Gastroesophageal sphincter (tissue), 2 donors: ENCODE data around the gene SYNGR4.
A peak's percentile ranks its signal among the peaks of the same experiment; 100 is the strongest.

Experiments used
- POLR2A ChIP-seq, 2 donors: fragments of 450-650 bp; IDR thresholded peaks; one replicate each; pipeline ENCODE4 v1.6.1; 2017; ENCODE audit warnings: antibody characterized with exemption in 2 of 2, mild to moderate bottlenecking in 2 of 2, moderate library complexity in 1 of 2
- POLR2AphosphoS5 ChIP-seq: sonication (generic); formaldehyde crosslinking; IDR thresholded peaks from one replicate; pipeline ENCODE4 v1.6.1; 2017; ENCODE audit warnings: antibody characterized with exemption

DNA sequence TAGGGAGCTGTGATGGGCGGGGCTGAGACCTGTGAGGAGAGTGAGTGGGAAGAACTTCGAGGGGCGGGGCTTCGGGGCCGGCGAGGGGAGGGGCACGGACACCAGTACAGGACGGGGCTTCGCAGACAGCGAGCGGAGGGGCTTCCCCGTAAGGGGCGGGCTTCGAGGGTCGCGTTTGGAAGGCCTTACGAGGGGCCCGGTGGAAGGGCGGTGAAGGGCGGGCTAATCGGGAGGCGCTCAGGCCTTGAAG, 42.9 kb upstream of the SYNGR4 start:
- TF ChIP-seq POLR2AphosphoS5, result no peak
- peak in 1 of 2 donors; percentile 5 for TF ChIP-seq POLR2A (IDR thresholded peaks at IDR 0.05)
